K562 (cell line): Measurements from ENCODE around the gene ZNF598.
A peak's percentile ranks its signal among the peaks of the same experiment; 100 is the strongest.

ENCODE experiments used
- CC2D1A ChIP-seq: fragments of 450-650 bp; IDR thresholded peaks from 2 replicates; pipeline ENCODE4 v1.6.1; 2017; ENCODE audit warnings: mild to moderate bottlenecking
- CEBPB ChIP-seq: fragments of 450-650 bp; IDR thresholded peaks from 2 replicates; pipeline ENCODE4 v1.6.1; 2016; ENCODE audit warnings: missing genetic modification characterization, missing compliant biosample characterization
- CREM ChIP-seq: IDR thresholded peaks from 2 replicates; pipeline ENCODE4 v1.6.1; 2014; ENCODE audit warnings: antibody characterized with exemption, low read depth
- HIVEP1 ChIP-seq: fragments of 250-450 bp; sonication (Bioruptor Pico); IDR thresholded peaks from 2 replicates; pipeline ENCODE4 v1.4.0; 2020; ENCODE audit warnings: mild to moderate bottlenecking
- IRF9 ChIP-seq: fragments of 450-650 bp; IDR thresholded peaks from 2 replicates; pipeline ENCODE4 v1.6.1; 2016; ENCODE audit warnings: missing biosample characterization, missing genetic modification characterization
- PATZ1 ChIP-seq: fragments of 250-450 bp; sonication (Bioruptor Pico); IDR thresholded peaks from 2 replicates; pipeline ENCODE4 v1.5.0; 2020; ENCODE audit warnings: mild to moderate bottlenecking, borderline replicate concordance
- PHB2 ChIP-seq: fragments of 450-650 bp; IDR thresholded peaks from 2 replicates; pipeline ENCODE4 v1.6.1; 2017; ENCODE audit warnings: low read depth
- RBM25 ChIP-seq: fragments of 200-400 bp; formaldehyde crosslinking; IDR thresholded peaks from 2 replicates; pipeline ENCODE4 v1.6.1; 2018; ENCODE audit warnings: low read length, low read depth, moderate library complexity; ENCODE audit not compliant: severe bottlenecking
- RNF219 ChIP-seq: fragments of 250-450 bp; sonication (Bioruptor Pico); IDR thresholded peaks from 2 replicates; pipeline ENCODE4 v1.5.0; 2022; ENCODE audit warnings: mild to moderate bottlenecking
- SIX5 ChIP-seq, 2 experiments: IDR thresholded peaks; 2 replicates each; pipeline ENCODE4 v1.6.1; 2011; ENCODE audit warnings: low read length in 2 of 2, borderline replicate concordance in 1 of 2, low read depth in 1 of 2, mild to moderate bottlenecking in 1 of 2, moderate library complexity in 1 of 2; ENCODE audit not compliant: insufficient read depth in 1 of 2
- TEAD1 ChIP-seq, 2 experiments: fragments of 450-650 bp in 1 of 2; sonication (generic) in 1 of 2; formaldehyde crosslinking; IDR thresholded peaks; 2 replicates each; pipeline versions ENCODE4 v1.4.0 to v1.8.0; 2020 to 2022; ENCODE audit warnings: mild to moderate bottlenecking in 2 of 2, missing genetic modification reagents in 1 of 2
- TF ChIP-seq, protein P1 (sequence below): fragments of 450-650 bp; formaldehyde crosslinking; IDR thresholded peaks from 2 replicates; pipeline ENCODE4 v1.4.0; 2020; ENCODE audit warnings: mild to moderate bottlenecking, moderate library complexity
- TF ChIP-seq, protein P2 (sequence below), 3 experiments: IDR thresholded peaks in 2 of 3; conservative IDR thresholded peaks in 1 of 3; 2 replicates each; pipeline ENCODE4 v1.5.1; 2011 to 2012; ENCODE audit warnings: low read length in 3 of 3, mild to moderate bottlenecking in 3 of 3, control low read depth in 2 of 3, improper control_type of control experiment in 1 of 3, inconsistent platforms in 1 of 3, low read depth in 1 of 3, mixed read lengths in 1 of 3, moderate library complexity in 1 of 3; ENCODE audit not compliant: insufficient read depth in 2 of 3

DNA sequence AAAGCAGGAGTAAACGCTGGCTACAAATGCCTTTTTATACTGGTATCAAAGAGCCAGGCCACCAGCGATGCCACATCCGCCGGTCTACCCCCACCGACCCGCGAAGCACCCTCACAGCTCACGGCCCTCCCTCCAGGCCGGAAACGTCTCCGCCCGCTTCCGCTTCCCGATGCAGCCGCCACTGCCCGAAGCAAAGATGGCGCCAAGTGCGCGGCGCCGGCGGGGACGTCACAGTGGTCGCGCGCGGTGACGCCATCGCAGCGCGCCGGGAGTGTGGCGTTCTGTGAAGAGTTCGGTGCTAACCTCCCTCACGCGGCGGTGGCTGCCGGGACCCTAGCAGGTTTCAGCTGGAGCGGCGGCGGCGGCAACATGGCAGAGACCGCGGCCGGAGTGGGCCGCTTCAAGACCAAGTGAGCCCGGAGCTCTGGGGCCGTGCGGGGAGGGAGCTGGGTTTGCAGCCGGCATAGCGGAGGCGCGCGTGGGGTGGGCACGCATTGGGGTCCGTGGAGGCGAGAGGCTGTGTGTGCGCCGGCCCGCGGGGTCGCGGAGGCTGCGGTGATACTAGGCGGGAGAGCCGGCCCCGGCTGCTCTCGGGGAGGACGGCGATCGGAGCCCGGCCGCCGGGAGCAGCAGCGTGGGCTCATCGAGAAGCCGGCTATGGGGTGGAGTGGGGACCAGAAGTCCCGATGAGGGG is 37.7 kb downstream of the ZNF598 start, which contains the start of gene TBL3:
- no peak for TF ChIP-seq CEBPB
- TF ChIP-seq, protein P1, sequence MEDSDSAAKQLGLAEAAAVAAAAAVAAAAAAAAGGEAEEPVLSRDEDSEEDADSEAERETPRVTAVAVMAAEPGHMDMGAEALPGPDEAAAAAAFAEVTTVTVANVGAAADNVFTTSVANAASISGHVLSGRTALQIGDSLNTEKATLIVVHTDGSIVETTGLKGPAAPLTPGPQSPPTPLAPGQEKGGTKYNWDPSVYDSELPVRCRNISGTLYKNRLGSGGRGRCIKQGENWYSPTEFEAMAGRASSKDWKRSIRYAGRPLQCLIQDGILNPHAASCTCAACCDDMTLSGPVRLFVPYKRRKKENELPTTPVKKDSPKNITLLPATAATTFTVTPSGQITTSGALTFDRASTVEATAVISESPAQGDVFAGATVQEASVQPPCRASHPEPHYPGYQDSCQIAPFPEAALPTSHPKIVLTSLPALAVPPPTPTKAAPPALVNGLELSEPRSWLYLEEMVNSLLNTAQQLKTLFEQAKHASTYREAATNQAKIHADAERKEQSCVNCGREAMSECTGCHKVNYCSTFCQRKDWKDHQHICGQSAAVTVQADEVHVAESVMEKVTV: peak; percentile 27; the same call in 1 of the 2 replicates
- 0 out of 2 replicates have a peak, but pooled peaks have one; percentile 31 for TF ChIP-seq HIVEP1
- peak; percentile 100 for TF ChIP-seq CREM
- TF ChIP-seq RNF219: no peak
- TF ChIP-seq, protein P2, sequence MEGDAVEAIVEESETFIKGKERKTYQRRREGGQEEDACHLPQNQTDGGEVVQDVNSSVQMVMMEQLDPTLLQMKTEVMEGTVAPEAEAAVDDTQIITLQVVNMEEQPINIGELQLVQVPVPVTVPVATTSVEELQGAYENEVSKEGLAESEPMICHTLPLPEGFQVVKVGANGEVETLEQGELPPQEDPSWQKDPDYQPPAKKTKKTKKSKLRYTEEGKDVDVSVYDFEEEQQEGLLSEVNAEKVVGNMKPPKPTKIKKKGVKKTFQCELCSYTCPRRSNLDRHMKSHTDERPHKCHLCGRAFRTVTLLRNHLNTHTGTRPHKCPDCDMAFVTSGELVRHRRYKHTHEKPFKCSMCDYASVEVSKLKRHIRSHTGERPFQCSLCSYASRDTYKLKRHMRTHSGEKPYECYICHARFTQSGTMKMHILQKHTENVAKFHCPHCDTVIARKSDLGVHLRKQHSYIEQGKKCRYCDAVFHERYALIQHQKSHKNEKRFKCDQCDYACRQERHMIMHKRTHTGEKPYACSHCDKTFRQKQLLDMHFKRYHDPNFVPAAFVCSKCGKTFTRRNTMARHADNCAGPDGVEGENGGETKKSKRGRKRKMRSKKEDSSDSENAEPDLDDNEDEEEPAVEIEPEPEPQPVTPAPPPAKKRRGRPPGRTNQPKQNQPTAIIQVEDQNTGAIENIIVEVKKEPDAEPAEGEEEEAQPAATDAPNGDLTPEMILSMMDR (IDR thresholded peaks at IDR 0.05 in 2 of 3, conservative IDR thresholded peaks at IDR 0.05 in 1 of 3; ENCODE audit: insufficient read depth in 2 of 3, low read depth in 1 of 3, low read length in 3 of 3): peak in 2 of 3 experiments; percentile 15 to 24; a peak in 1 of 6 replicates
- no peak for TF ChIP-seq CC2D1A
- TF ChIP-seq TEAD1 (CRISPR knock-in tag; IDR thresholded peaks at IDR 0.05): no peak; a peak in 1 of 4 replicates
- no peak for TF ChIP-seq IRF9 (tag)
- no peak for TF ChIP-seq PATZ1 (CRISPR knock-in tag)
- no peak for TF ChIP-seq PHB2
- TF ChIP-seq SIX5 (IDR thresholded peaks at IDR 0.05; ENCODE audit: borderline replicate concordance in 1 of 2, insufficient read depth in 1 of 2, low read depth in 1 of 2, low read length in 2 of 2): peak; percentile 93 to 94
- no peak for TF ChIP-seq RBM25
